ENCODE measurements around the gene HPSE2.

- no peak for TF ChIP-seq ZKSCAN1 (IDR thresholded peaks at IDR 0.05; ENCODE audit: low read length)
- no peak for TF ChIP-seq TCF7L2 (IDR thresholded peaks at IDR 0.05; ENCODE audit: low read depth, low read length)
Observed at GRCh38 chr10:98481404-98481945, 754.2 kb downstream of the HPSE2 start.
